ENCODE data around the gene EFNA2. TPM values are rescaled to one million over a fixed set of nuclear protein-coding genes. Genes with fewer than 3 reads are reported as not detected.

EFNA2 gene
- total RNA-seq, 1 experiment from 2014 or later = 11.4 TPM

DNA sequence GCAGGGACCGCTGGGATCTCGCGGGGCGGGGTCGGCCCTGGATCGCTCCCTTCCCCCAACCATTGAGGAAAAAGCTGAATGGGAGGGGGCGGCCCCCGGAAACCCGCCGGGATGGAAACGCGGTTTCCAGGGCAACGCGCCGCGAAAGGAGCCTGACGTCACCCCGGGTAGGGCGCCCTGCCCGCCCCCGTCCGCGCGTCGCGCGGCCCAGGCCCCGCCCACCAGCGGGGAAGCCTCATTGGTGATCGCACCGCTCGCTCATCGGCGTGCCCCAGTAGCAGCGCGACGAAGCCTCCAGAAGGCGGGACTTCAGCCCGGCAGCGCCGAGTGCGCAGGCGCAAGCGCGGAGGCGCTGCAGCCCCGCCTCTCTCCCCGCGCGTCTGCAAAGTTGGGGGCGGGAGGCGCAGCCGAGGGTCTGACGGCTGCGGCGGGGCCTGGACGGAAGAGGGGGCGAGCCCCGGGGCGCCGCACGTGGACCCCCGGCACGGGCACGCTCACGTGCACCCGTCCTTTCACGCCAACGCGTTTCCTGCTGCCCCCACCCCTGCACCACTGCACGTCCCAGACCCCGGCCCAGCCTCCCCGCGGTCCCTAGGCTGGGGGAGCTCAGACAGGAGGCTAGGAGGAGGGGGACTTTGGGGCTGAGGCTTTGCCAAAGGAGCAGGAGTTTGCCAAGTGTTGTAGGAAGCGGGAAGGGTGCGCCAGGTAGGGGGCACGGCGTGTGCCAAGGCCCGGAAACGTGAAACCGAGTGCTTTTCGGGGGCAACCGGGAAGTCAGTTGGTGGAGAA is 24.7 kb upstream of the EFNA2 start (continued):
- TF ChIP-seq FOXJ3 (CRISPR knock-in tag; IDR thresholded peaks at IDR 0.05; ENCODE audit: borderline replicate concordance) (no peak), SMAD4 (CRISPR knock-in tag; IDR thresholded peaks at IDR 0.05) (no peak), PRRX2 (CRISPR knock-in tag; IDR thresholded peaks at IDR 0.05) (no peak), ZNF396 (CRISPR knock-in tag; IDR thresholded peaks at IDR 0.05; ENCODE audit: borderline replicate concordance) (no peak), GABPB1 (CRISPR knock-in tag; IDR thresholded peaks at IDR 0.05) (0 out of 2 replicates have a peak, but pooled peaks have one; percentile 13), JUN (CRISPR knock-in tag; IDR thresholded peaks at IDR 0.05) (no peak), MYBL2 (CRISPR knock-in tag; IDR thresholded peaks at IDR 0.05) (no peak), ESRRA (CRISPR knock-in tag; IDR thresholded peaks at IDR 0.05; ENCODE audit: borderline replicate concordance) (no peak), RORB (CRISPR knock-in tag; IDR thresholded peaks at IDR 0.05) (no peak), SP1 (CRISPR knock-in tag; conservative IDR thresholded peaks at IDR 0.05) (peak; percentile 96), E2F1 (CRISPR knock-in tag; IDR thresholded peaks at IDR 0.05) (no peak), AR (CRISPR knock-in tag; IDR thresholded peaks at IDR 0.05) (no peak), NFYB (CRISPR knock-in tag; conservative IDR thresholded peaks at IDR 0.05; ENCODE audit: low read depth) (peak; percentile 95), NR2C2 (CRISPR knock-in tag; IDR thresholded peaks at IDR 0.05) (no peak), PRDM15 (CRISPR knock-in tag; IDR thresholded peaks at IDR 0.05) (no peak), SMAD3 (CRISPR knock-in tag; IDR thresholded peaks at IDR 0.05; ENCODE audit: borderline replicate concordance) (no peak), ZNF416 (CRISPR knock-in tag; IDR thresholded peaks at IDR 0.05) (no peak), CREB1 (CRISPR knock-in tag; IDR thresholded peaks at IDR 0.05) (no peak), CTCF (IDR thresholded peaks at IDR 0.05) (no peak), EMX1 (CRISPR knock-in tag; IDR thresholded peaks at IDR 0.05) (no peak)
- TF ChIP-seq, protein P1, sequence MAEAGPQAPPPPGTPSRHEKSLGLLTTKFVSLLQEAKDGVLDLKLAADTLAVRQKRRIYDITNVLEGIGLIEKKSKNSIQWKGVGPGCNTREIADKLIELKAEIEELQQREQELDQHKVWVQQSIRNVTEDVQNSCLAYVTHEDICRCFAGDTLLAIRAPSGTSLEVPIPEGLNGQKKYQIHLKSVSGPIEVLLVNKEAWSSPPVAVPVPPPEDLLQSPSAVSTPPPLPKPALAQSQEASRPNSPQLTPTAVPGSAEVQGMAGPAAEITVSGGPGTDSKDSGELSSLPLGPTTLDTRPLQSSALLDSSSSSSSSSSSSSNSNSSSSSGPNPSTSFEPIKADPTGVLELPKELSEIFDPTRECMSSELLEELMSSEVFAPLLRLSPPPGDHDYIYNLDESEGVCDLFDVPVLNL (CRISPR knock-in tag; IDR thresholded peaks at IDR 0.05; ENCODE audit: borderline replicate concordance, low read depth) = no peak
- TF ChIP-seq, protein P2, sequence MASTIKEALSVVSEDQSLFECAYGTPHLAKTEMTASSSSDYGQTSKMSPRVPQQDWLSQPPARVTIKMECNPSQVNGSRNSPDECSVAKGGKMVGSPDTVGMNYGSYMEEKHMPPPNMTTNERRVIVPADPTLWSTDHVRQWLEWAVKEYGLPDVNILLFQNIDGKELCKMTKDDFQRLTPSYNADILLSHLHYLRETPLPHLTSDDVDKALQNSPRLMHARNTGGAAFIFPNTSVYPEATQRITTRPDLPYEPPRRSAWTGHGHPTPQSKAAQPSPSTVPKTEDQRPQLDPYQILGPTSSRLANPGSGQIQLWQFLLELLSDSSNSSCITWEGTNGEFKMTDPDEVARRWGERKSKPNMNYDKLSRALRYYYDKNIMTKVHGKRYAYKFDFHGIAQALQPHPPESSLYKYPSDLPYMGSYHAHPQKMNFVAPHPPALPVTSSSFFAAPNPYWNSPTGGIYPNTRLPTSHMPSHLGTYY (CRISPR knock-in tag; IDR thresholded peaks at IDR 0.05) = no peak
- TF ChIP-seq, protein P3, sequence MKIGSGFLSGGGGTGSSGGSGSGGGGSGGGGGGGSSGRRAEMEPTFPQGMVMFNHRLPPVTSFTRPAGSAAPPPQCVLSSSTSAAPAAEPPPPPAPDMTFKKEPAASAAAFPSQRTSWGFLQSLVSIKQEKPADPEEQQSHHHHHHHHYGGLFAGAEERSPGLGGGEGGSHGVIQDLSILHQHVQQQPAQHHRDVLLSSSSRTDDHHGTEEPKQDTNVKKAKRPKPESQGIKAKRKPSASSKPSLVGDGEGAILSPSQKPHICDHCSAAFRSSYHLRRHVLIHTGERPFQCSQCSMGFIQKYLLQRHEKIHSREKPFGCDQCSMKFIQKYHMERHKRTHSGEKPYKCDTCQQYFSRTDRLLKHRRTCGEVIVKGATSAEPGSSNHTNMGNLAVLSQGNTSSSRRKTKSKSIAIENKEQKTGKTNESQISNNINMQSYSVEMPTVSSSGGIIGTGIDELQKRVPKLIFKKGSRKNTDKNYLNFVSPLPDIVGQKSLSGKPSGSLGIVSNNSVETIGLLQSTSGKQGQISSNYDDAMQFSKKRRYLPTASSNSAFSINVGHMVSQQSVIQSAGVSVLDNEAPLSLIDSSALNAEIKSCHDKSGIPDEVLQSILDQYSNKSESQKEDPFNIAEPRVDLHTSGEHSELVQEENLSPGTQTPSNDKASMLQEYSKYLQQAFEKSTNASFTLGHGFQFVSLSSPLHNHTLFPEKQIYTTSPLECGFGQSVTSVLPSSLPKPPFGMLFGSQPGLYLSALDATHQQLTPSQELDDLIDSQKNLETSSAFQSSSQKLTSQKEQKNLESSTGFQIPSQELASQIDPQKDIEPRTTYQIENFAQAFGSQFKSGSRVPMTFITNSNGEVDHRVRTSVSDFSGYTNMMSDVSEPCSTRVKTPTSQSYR (CRISPR knock-in tag; IDR thresholded peaks at IDR 0.05) = no peak
- TF ChIP-seq, protein P4, sequence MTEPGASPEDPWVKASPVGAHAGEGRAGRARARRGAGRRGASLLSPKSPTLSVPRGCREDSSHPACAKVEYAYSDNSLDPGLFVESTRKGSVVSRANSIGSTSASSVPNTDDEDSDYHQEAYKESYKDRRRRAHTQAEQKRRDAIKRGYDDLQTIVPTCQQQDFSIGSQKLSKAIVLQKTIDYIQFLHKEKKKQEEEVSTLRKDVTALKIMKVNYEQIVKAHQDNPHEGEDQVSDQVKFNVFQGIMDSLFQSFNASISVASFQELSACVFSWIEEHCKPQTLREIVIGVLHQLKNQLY (CRISPR knock-in tag; IDR thresholded peaks at IDR 0.05) = no peak

All from WTC11 (cell line).